Thoracic aorta (tissue), 2 donors: ENCODE results near the gene DFFB. TPM values are rescaled to one million over a fixed set of nuclear protein-coding genes. Genes with fewer than 3 reads are reported as not detected.

ENCODE experiments used
- ATAC-seq: fragments of 150-250 bp; one replicate; pipeline ENCODE4 v1.8.0; 2017; ENCODE audit warnings: low read depth; ENCODE audit not compliant: insufficient number of reproducible peaks, low FRiP score
- DNase-seq: peaks from one replicate; pipeline ENCODE4 v3.0.0-alpha.2; 2020; ENCODE audit warnings: low spot score
- H3K27ac ChIP-seq, 2 donors: fragments of 200-600 bp; sonication (generic); 1 replicate in 1 of 2; 2 replicates in 1 of 2; pipeline ENCODE4 v1.5.1; 2016; ENCODE audit warnings: mild to moderate bottlenecking in 2 of 2, moderate library complexity in 2 of 2
- H3K27me3 ChIP-seq: fragments of 200-600 bp; sonication (generic); replicated peaks from 2 replicates; pipeline ENCODE4 v1.6.0; 2016; ENCODE audit warnings: mild to moderate bottlenecking; ENCODE audit not compliant: insufficient read depth
- H3K36me3 ChIP-seq: fragments of 200-600 bp; sonication (generic); one replicate; pipeline ENCODE4 v1.5.1; 2016
- H3K4me1 ChIP-seq, 2 donors: fragments of 200-600 bp; sonication (generic); 1 replicate in 1 of 2; 2 replicates in 1 of 2; pipeline versions ENCODE4 v1.5.1 to v1.6.0; 2016; ENCODE audit warnings: low read depth in 2 of 2, mild to moderate bottlenecking in 1 of 2; ENCODE audit not compliant: control insufficient read depth in 1 of 2
- H3K4me3 ChIP-seq: fragments of 200-600 bp; sonication (generic); 2 replicates; pipeline ENCODE4 v1.5.1; 2016; ENCODE audit warnings: mild to moderate bottlenecking
- H3K9me3 ChIP-seq: fragments of 200-600 bp; sonication (generic); 2 replicates; pipeline ENCODE4 v1.5.1; 2016
- CTCF ChIP-seq: fragments of 200-600 bp; sonication (generic); IDR thresholded peaks from one replicate; pipeline ENCODE4 v1.5.1; 2019; ENCODE audit warnings: antibody characterized with exemption
- total RNA-seq, 2 donors: library from RNA; depleted of rRNA; stranded (reverse); fragments of >200 nt; gene quantifications; one replicate each; pipeline versions ENCODE4 v1.1.0 to v1.2.3, GENCODE V29; 2016

Gene DFFB
- total RNA-seq, 2 donors from 2014 or later = 7.8 to 20.2 TPM

GRCh38 chr1:3908886-3909517, 51.7 kb downstream of the DFFB start:
- Histone ChIP-seq H3K27me3 (no peaks in the 10 kb centered on the region), H3K36me3 (no peaks in the 10 kb centered on the region), H3K27ac (no peak overlapping the region), H3K4me3 (no peak overlapping the region), H3K9me3 (no peaks in the 10 kb centered on the region), H3K4me1 (peaks cover 0 to 3% of the 10 kb centered on the region in 2 donors)
- ATAC-seq (no peak), DNase-seq (no peak)
- TF ChIP-seq CTCF = no peak

- TF ChIP-seq CTCF = no peak
- no peak for DNase-seq
- Histone ChIP-seq H3K4me1 (peaks cover 0 to 3% of the 10 kb centered on the region in 2 donors), H3K36me3 (no peaks in the 10 kb centered on the region), H3K27me3 (no peaks in the 10 kb centered on the region), H3K27ac (no peak overlapping the region), H3K4me3 (no peak overlapping the region), H3K9me3 (no peaks in the 10 kb centered on the region)
- ATAC-seq = no peak
Observed at GRCh38 chr1:3909615-3910014, 52.3 kb downstream of the DFFB start.

GRCh38 chr1:3910049-3910731, 52.9 kb downstream of the DFFB start:
- no peak for TF ChIP-seq CTCF

DNA sequence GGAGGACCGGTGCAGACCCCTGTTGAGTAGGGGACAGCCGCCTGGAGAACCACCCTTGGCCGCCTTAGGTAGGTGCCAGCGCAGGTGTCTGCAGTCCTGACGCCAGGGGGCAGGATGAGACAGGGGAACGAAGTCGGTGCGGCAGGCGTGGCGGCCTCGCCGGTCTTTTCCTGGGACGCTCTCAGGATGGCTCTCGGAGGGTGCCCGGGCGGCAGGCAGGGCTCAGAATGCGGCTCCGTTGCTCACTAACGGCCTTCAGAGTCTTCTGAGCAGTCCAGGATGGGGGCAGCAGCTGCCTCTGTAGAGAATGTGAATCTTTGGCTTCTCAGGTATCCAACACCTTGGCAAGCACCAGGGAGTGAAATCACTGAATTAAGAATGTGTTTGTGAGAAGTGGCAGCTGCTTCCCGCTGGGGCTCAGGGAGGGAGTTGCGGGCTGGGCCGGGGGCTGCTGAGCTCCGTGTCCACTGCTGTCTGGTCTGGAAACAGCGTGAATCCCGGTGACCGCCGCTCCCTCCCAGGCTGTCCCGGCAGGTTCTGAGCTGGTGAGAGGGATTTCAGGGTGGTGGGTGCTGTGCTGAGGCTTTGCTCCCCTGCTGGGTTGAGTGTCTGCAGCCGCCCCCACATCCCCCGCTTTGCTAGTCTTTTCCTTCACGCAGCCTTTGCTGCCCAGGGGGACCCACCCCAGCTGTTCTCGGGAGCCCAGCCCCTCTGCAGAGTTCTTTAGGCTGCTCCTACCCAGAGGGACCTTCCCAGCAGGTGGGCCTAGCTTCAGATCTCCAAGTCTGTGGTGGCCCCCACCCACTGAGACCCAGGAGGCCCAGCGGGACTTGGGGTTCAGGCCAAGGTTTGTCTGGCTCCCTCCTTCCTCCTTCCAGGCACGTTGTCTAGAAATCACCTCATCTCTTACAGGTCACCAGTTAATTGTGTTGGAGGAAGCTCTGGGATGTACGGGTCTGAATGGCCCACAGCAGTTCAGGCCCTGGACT, 53.9 kb downstream of the DFFB start:
- no peak for ATAC-seq

More at GRCh38 chr1:3910049-3910731, 52.9 kb downstream of the DFFB start:
- Histone ChIP-seq H3K4me1 (peaks cover 0 to 3% of the 10 kb centered on the region in 2 donors), H3K9me3 (no peaks in the 10 kb centered on the region), H3K27me3 (no peaks in the 10 kb centered on the region), H3K27ac (no peak overlapping the region), H3K36me3 (no peaks in the 10 kb centered on the region), H3K4me3 (no peak overlapping the region)
- no peak for DNase-seq
- no peak for ATAC-seq

More for the DNA sequence above, 53.9 kb downstream of the DFFB start:
- peak; percentile 47 for TF ChIP-seq CTCF
- Histone ChIP-seq H3K9me3 (no peaks in the 10 kb centered on the region), H3K4me1 (peaks cover 0 to 3% of the 10 kb centered on the region in 2 donors), H3K27me3 (no peaks in the 10 kb centered on the region), H3K36me3 (no peaks in the 10 kb centered on the region), H3K27ac (no peak overlapping the region), H3K4me3 (no peak overlapping the region)
- DNase-seq = no peak
